Mucosa of gallbladder (tissue), 1 donor: ENCODE measurements around the gene PRKAG2. TPM values are rescaled to one million over a fixed set of nuclear protein-coding genes. Genes with fewer than 3 reads are reported as not detected.

Source experiments
- DNase-seq: peaks from one replicate; pipeline ENCODE4 v3.0.0-alpha.2; 2020; ENCODE audit warnings: low spot score
- total RNA-seq: library from RNA; stranded (reverse); gene quantifications from one replicate; pipeline ENCODE4 v1.2.1, GENCODE V29; 2021
- donor health status: DM: no; HTN: no; CAD: no.

PRKAG2 gene
- total RNA-seq, 1 donor from 2014 or later = 54.8 TPM

DNA sequence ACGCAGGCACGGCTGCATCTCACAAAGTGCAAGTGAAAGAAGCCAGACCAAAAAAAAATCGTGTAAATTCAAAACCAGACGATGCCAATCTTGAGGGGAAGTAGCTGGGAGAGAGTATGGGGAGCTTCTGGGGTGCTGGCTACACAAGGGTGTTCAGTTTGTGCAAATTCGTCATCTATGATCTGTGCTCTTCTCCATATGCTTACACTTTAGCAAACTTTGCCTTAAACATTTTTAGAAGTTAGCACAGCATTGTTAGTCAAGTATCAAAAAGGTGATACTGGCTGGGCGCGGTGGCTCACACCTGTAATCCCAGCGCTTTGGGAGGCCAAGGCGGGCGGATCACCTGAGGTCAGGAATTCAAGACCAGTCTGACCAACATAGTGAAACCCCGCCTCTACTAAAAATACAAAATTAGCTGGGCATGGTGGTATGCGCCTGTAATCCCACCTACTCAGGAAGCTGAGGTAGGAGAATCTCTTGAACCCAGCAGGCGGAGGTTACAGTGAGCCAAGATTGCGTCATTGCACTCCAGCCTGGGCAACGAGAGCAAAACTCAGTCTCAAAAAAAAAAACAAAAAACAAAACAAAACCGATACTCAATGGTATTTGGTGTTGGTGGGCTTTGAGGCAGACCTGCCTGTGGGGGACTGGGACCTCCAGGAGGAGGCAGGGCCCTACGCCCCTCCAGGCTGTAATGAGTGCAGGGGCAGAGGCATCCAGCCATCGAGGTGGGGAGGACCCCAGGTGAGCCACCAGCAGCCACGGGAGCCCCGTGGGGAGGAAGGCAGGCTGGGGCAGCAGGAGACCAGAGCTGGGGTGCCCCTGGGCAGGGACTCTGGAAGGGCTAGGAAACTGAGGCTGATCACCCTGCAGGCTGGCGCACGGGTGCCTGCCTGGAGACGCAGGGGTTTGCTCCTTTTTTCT lies 150.0 kb downstream of the PRKAG2 start:
- no peak for DNase-seq

DNA sequence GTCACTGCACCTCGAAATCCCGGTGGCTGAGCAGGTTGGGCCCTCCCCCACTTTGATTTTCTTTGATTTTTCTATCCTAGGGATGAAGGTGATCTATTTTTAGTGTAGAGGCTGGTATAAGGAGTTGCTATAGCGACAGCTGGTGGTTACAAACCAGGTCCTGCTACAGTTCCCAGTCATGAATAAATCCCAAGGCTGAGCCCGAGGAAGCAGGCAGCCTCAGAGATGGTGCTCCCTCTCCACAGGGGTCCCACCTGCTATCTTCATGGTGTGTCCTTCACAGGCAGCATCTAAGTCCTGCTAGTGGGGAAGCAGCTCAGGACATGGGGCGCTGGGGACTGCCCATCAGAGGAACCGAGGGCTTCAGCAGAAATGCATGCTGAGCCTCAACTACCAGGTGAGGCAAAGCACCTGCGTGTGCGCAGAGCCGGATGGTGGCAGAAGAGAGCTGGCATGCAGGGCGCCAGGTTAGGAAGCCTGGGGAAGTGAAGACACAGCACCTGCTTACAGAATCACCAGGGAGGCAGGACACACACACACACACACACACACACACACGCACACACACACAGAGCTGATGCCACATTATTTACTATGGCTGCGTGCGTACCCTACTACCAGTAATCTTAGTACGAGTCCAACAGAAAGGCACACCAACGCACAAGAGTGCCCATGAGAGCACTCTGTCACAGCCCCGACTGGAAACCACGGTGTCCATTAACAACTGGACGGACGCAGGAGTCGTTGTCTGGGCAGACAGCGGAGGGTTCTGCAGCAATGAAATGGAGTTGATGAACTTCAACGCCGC lies 150.9 kb downstream of the PRKAG2 start:
- no peak for DNase-seq

DNA sequence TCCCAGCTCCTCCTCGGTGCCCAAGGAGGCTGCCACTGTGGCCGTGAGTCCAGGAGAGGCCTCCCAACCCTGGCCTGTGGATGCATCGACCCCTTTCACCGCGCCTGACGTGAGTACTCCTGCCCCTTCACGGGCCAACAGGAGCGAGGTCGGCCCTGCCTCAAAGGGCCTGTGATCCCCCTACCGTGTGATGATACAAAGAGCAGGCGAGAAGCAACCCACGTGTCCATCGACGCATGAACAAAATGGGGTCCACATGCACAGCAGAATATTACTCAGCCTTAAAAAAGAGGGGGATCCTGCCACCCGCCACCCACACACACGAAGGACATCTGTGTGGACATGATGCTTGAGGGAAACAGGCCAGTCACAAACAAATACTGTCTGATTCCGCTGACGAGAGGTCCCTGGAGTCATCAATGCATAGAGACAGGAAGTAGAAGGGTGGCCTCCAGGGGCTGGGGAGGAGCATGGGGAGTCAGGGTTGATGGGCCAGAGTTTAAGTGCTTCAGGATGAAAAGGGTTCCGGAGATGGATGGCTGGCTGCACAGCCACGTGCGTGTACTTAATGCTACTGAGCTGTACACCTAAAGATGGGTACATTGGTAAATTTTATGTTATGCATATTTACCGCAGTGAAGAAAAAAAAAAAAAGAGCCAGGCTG lies 151.9 kb downstream of the PRKAG2 start:
- no peak for DNase-seq

DNA sequence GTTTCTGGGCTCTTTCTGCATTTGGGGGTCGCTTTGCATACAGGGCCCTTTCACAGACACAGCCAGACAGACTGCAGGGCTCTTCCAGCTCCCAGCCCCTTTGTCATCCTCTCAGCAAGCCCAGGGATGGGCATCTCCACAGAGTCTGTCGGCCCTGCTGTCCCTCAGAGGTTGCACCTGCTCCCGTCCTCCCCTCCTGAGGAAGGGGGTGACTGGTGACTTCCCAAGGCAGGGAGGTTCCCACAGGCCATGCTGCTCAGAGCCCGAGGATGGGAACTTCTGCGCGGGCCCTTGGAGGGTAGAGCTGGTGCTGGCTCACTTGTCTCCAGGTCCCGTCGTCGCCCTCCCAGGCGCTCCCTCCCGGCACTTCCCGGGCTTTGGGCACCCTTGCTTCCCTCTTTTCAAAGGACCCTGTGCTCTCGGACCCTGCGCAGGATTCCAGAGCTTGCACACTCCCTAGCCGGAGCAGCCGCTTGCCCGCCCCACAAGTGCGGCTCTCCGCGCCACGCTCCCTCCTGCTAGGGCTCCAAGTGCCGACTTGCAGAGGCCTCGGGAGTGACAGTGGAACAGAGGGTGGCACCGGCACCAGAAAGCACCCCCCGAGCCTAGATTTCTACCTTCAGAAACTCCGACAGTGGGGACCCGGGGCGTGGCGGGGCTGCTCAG lies 152.5 kb downstream of the PRKAG2 start:
- DNase-seq = no peak

DNA sequence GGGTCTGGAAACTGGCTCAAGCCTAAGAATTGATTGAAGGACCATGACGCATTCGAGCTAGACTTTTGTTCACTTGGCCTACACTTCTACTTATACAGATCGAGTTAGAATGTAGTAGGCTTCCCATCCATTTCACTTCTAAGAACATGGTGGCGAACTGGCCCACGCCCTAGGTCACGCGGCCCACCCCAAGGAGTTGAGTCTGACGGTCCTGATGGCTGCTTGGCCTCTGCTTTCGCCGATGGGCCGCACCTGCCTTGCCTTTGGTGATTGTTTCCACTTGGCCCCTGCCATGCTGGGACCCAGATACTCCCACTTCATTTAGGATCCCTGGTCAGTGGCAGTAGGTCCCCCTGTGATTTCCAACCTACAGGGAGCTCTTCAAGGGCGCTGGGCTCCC lies 153.6 kb downstream of the PRKAG2 start:
- no peak for DNase-seq

DNA sequence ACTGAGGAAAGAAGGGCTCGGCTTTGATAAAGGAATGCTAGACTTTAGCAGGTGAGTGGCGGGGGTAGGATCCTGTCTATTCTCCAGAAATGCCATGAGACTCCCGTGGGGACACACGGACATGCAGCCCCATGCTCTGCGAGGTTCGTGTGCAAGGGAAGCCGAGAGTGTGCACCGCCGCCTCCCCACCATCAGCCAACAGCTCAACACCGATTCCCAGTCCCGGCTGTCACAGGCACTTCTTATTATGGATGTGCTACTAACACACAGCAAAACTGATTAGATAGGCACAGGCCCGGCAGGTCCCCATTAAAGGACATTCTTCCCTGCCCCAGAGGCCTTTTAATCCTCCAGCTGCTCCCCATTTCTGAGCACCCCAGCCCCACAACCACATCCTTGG lies 154.4 kb downstream of the PRKAG2 start:
- DNase-seq = no peak

DNA sequence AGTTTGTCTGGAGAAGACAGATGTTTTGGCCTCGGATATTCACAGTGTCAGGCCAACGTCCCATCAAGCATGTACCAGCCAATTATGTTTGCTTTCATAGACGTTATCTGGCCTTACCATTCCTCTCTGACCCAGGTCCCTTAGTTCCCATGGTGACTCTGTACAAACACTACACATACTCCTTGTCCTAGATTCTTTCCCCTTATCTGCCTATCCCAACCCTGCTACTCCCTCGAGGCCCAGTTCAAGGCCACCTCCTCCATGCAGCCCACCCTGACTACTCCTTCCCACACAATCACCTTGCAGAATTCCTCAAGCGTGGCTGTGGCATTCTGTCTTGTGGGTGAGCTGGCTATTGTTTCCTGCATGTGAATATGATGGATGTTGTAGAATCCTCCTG lies 155.2 kb downstream of the PRKAG2 start:
- DNase-seq = no peak

DNA sequence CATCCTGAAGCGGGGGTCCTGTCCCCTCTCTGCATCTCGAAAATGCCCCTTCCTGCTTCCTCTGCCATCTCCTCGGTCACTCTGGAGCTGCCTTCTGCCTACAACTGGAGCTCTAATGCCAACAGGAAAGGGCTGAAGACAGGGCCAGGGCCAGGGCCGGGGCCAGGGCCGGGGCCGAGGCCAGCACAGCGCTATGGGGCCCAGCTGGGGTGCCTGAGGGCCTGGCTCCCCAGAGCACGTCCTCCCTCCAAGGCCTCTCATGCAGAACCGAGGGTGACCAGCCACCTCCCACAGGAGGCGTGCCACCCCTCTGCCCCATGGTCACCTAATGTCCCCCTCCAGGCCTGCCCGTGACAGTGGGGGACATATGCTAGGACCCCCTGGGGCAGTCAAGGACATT lies 155.7 kb downstream of the PRKAG2 start:
- no peak for DNase-seq

DNA sequence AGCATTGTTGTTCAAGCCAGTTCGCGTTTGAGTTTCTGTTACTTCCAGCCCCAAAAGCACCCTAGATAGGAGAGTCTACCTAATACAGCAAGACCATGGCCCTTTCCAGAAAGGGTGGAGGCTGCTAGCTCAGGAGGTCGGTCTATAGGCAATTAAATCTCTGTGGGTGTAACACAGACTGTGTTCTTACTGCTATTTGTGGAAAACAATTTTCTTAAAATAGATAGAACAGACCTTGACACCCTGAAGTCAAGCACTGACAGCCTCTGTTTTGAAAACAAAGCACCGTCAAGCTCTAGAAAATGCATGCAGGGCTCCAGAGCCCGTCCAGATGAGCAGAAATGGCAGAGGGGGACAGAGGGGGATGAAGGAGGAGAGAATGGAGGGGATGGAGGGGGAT lies 156.6 kb downstream of the PRKAG2 start:
- no peak for DNase-seq

DNA sequence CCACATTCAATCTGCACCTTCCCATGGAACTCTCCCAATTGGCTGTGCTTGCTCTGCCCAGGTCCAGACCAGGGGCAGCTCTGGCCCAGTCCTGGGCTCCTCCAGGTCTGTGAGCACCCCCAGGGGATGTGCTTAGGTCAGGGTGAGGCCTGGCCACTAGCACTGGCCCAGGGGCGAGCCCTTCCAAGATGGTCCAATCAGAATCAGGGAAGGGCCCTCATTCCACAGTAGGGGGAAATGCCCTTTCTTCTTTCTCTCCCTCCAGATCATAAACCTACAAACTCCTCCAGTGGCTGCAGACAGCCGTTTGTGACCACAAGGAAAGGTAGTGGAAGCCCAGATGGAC lies 157.0 kb downstream of the PRKAG2 start:
- DNase-seq = no peak

DNA sequence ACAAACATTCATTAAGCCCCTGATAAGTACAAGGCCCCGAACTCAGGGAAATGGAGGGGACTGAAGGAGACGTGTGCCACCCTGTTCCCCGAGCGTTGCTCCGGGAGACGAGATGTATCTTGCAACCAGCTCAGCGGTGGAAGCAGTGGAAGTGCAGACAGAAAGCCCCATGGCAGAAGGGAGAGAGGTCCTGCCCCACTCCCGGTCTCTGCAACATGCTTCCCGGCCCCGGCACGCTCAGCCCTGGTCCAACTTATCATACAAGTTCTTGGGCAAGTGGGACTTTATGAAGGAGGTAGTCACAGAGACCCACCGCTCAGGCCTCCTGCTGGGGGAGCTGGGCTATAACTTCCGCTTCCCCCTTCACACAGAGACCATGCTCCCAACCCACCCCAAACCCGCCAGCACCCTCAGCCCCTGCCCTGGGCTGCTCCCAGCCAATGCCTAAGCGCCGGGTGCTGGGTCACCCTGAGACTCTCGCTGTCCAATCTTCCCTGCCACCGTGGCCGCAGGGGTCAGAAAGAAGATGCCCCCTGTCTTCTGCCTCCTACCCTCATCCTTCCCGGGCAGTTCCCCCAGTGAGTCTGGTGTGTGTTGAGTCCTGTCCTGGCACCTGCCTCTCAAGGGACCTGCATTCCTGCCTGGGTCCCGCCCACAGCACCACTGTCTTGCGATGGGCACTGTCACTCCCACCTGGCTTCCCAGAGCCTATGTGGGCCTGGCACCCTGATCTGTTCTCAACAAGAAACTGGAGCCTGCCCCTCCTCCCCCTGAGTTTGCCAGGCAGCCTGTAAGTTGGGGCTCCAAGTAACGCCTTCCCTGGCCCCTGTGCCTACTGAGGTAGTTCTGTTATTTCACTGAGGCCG lies 157.7 kb downstream of the PRKAG2 start:
- no peak for DNase-seq

DNA sequence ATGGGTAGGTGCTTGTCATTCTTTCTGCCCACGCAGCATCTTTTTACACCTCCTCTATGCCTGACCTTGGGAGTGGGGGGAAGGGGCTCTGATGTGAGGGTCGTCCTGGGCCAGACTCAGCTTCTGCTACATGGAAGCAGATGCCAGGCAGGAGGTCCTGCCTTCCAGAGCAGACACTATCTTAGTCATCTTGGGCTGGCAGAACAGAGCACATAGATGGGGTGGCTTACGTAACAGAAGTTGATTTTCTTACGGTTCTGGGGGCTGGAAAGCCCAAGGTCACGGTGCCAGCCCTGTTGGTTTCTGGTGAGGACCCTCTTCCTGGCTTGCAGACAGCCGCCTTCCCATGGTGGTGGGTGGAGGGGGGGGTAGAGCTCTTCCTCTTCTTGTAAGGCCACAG lies 159.0 kb downstream of the PRKAG2 start:
- no peak for DNase-seq

DNA sequence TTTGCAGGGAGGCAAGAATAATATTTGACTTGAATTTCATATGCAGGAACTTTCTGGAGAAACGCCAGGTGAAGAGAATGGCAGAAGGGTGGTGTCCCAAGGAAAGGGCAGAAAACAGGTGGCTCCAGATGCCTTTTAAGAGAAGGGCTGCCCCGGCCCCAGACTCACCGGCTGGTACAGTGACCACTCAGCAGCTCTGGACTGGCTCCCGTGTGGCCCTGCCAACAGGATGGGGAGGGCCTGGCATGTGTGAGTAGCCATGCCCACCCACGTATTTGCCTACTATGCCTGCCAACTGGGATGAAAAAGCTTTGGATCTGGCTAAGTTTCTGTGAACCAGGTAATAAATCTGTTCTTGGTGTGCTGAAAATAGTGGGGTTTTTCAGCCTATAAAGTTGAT lies 159.5 kb downstream of the PRKAG2 start:
- DNase-seq = no peak

DNA sequence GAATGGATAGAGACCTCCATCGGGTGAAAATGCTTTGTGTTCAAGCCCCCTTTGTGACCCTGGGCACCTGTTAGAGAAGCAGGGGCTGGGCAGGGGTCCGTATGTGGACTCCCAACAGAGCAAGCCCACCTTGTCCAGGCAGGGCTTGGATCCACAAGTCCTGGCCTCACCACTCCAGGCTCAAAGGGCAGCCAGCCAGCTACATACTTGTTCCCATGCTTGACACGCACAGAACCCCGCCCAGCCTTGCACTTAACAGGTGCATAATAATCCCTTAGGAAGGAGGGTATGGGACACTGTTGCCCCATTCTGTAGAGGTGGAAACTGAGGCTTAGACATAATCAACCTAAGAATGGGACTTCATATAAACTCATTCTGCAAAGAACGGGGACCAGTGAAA lies 160.6 kb downstream of the PRKAG2 start:
- DNase-seq = no peak

DNA sequence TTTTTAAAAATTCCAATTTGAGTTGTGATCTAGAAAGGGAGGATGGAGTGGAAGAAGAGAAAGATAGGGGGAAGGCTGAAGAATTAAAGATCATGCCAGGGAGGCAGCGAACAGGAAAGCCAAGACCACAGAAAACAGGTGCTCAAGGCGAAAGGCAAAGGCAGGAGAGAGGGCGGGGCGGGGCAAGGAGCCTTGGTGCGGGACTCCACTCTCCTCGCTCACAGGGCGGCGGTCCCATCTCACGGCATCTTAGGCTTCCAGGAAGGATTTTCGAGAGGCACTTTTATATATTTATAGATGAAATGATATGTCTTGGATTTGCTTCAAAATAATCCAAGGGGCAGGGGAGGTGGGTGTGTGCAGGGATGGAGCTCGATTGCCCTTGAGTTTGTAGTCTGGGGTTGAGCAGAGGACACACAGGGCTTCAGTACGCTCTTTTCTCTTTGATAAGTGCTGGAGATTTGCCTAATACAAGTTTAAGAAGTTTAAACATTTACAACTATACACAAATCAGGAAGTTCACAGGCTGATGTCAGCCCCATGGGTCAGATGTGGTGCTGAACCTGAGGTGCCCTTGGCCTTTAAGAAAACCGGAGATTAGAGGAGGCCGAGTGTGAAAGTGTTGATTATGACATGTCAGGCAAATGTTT lies 161.1 kb downstream of the PRKAG2 start:
- no peak for DNase-seq

DNA sequence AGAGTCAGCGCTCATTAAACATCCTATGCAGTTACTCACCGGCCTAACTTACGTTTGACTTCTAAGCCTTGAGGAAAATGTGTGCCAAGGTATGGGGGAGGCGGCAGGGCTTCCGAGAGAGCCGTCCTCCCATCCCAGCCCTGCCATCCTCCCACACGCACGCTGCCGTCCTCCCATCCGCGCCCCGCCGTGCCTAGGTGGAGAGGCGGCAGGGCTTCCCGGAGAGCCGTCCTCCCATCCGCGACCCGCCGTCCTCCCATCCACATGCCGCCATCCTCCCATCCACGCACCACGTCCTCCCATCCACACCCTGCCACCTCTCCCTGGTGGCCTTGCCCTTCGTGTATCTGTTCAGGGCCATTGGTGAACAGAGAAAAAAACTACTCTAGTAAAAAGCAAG lies 162.7 kb downstream of the PRKAG2 start:
- no peak for DNase-seq

DNA sequence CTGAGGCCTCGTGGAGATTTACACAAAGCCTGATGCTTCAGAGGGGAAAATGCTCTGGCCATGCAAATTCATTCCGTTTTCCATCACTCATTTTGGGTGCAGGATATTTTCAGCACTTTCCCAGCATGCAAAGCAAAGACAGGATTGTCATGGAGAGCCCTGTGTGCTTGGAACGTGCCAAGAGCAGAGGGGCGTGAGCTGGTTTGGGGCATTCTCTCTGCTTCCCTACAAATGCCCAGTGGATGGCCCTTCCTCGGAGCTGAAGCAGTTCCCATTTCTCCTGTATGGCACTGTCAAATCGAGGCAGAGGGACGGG lies 164.1 kb downstream of the PRKAG2 start:
- no peak for DNase-seq

DNA sequence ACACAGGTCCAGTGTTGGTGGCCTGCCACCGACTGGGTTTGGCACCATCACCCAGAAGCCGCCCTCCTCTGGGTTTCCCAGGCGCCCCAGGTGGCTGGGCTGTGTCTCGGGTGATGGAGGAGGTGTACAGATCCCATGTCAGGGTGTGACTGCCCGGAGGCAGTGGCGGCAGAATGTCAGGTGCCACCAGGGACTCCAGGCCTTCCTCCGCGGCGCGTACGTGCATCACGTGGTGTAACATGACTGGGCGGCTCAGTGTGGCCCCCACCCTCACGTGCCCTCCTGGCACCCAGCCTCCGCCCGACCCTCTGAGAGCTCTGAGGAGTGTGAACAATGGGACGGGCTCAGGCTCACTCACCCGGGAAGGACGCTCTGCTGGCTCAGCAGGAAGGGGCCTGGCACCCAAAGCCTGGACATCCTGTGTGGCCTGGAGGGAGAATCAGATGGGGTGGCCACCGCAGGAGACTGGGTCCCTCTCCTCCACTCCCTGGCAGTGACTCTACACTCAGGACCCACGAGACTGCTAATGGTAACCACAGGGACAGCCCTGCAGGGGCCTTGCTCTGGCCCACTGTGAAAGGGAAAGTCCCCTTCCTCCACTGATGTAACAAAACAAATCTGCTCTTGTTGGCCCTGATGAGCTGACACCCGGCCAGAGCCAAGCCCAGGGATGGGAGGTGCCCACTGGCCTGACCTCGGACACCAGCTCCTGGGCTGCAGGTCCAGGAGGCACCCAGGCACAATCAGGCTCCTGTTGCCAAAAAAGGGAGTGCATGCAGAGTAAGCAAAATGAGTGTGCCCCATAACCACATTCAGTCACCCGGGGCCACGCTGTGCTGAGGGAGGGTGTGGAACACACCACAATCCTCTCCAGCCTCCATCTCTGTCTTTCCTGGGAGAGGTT lies 164.8 kb downstream of the PRKAG2 start:
- no peak for DNase-seq

DNA sequence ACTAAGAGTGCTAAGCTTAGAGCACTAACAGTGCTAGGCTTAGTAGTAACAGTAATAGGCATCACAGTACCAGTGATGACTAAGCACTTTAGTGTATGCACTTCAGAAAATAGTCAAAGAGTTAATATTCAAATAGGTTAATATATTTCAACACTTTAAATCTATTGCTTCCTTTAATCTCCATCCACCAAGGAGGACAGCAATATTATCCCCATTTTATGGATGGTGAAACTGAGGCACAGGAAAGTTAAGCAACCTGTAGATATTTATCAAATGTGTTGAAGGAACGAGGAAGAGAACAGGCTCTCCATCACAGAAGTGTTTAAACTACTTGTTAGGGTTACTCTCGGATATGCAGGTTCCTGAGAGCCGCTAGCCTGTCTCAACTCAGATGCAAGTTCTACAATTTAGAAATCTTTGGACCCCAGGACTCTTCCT lies 165.5 kb downstream of the PRKAG2 start:
- DNase-seq = no peak
